ENCODE results near the gene BDH2. TPM values are rescaled to one million over a fixed set of nuclear protein-coding genes. Genes with fewer than 3 reads are reported as not detected.

BDH2 gene
- total and polyA plus RNA-seq, 2 experiments from 2014 or later, result 36.5 to 73.9 TPM

DNA sequence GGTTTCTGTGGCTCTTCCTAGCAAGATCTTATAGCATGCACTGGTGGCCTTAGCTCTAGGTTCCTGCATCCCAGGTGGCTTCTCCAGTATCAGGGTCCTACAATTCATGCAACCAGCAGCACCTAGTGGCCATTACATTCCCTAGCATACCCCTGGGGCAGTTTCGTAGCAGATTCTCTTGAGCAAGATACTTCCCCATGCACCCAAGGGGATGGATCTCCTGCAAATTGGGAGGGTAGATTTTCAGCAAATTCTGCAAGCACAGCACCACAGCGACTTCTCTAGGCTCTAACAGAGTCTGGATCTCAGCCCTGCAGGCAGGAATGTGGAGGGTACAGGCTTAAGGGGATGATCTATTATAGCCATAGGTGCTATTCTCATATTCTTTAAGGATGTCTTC lies 67.1 kb downstream of the BDH2 start:
- DNase-seq (ENCODE audit: low spot score), result peak; percentile 93

More for the DNA sequence above, 67.1 kb downstream of the BDH2 start:
- Mint-ChIP-seq H3K36me3 (ENCODE audit: low read depth) (no peaks in the 10 kb centered on the region), H3K27ac (no peak overlapping the region), H3K27me3 (ENCODE audit: insufficient read depth, low read depth, poor library complexity) (no peaks in the 10 kb centered on the region), H3K4me3 (no peak overlapping the region), H3K4me1 (no peaks in the 10 kb centered on the region), H3K9me3 (no peaks in the 10 kb centered on the region)
- no peaks in the 10 kb centered on the region for H3K36me3 ChIP-seq (ENCODE audit: insufficient read depth)
- H4K20me1 ChIP-seq (replicated peaks; ENCODE audit: insufficient read depth), result no peaks in the 10 kb centered on the region
- peak; percentile 100 for ATAC-seq
- TF ChIP-seq STAT1 (IDR thresholded peaks at IDR 0.05; ENCODE audit: unreplicated experiment) (no peak), CREB1 (CRISPR knock-in tag; IDR thresholded peaks at IDR 0.05; ENCODE audit: low read depth) (peak; percentile 5; the same call in 1 of the 2 replicates)
- TF ChIP-seq, protein P1, sequence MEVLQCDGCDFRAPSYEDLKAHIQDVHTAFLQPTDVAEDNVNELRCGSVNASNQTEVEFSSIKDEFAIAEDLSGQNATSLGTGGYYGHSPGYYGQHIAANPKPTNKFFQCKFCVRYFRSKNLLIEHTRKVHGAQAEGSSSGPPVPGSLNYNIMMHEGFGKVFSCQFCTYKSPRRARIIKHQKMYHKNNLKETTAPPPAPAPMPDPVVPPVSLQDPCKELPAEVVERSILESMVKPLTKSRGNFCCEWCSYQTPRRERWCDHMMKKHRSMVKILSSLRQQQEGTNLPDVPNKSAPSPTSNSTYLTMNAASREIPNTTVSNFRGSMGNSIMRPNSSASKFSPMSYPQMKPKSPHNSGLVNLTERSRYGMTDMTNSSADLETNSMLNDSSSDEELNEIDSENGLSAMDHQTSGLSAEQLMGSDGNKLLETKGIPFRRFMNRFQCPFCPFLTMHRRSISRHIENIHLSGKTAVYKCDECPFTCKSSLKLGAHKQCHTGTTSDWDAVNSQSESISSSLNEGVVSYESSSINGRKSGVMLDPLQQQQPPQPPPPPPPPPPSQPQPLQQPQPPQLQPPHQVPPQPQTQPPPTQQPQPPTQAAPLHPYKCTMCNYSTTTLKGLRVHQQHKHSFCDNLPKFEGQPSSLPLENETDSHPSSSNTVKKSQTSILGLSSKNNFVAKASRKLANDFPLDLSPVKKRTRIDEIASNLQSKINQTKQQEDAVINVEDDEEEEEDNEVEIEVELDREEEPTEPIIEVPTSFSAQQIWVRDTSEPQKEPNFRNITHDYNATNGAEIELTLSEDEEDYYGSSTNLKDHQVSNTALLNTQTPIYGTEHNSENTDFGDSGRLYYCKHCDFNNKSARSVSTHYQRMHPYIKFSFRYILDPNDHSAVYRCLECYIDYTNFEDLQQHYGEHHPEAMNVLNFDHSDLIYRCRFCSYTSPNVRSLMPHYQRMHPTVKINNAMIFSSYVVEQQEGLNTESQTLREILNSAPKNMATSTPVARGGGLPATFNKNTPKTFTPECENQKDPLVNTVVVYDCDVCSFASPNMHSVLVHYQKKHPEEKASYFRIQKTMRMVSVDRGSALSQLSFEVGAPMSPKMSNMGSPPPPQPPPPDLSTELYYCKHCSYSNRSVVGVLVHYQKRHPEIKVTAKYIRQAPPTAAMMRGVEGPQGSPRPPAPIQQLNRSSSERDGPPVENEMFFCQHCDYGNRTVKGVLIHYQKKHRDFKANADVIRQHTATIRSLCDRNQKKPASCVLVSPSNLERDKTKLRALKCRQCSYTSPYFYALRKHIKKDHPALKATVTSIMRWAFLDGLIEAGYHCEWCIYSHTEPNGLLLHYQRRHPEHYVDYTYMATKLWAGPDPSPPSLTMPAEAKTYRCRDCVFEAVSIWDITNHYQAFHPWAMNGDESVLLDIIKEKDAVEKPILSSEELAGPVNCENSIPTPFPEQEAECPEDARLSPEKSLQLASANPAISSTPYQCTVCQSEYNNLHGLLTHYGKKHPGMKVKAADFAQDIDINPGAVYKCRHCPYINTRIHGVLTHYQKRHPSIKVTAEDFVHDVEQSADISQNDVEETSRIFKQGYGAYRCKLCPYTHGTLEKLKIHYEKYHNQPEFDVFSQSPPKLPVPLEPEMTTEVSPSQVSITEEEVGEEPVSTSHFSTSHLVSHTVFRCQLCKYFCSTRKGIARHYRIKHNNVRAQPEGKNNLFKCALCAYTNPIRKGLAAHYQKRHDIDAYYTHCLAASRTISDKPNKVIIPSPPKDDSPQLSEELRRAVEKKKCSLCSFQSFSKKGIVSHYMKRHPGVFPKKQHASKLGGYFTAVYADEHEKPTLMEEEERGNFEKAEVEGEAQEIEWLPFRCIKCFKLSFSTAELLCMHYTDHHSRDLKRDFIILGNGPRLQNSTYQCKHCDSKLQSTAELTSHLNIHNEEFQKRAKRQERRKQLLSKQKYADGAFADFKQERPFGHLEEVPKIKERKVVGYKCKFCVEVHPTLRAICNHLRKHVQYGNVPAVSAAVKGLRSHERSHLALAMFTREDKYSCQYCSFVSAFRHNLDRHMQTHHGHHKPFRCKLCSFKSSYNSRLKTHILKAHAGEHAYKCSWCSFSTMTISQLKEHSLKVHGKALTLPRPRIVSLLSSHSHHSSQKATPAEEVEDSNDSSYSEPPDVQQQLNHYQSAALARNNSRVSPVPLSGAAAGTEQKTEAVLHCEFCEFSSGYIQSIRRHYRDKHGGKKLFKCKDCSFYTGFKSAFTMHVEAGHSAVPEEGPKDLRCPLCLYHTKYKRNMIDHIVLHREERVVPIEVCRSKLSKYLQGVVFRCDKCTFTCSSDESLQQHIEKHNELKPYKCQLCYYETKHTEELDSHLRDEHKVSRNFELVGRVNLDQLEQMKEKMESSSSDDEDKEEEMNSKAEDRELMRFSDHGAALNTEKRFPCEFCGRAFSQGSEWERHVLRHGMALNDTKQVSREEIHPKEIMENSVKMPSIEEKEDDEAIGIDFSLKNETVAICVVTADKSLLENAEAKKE (CRISPR knock-in tag; IDR thresholded peaks at IDR 0.05), result peak; percentile 49; the same call in 1 of the 2 replicates
- TF ChIP-seq, protein P2, sequence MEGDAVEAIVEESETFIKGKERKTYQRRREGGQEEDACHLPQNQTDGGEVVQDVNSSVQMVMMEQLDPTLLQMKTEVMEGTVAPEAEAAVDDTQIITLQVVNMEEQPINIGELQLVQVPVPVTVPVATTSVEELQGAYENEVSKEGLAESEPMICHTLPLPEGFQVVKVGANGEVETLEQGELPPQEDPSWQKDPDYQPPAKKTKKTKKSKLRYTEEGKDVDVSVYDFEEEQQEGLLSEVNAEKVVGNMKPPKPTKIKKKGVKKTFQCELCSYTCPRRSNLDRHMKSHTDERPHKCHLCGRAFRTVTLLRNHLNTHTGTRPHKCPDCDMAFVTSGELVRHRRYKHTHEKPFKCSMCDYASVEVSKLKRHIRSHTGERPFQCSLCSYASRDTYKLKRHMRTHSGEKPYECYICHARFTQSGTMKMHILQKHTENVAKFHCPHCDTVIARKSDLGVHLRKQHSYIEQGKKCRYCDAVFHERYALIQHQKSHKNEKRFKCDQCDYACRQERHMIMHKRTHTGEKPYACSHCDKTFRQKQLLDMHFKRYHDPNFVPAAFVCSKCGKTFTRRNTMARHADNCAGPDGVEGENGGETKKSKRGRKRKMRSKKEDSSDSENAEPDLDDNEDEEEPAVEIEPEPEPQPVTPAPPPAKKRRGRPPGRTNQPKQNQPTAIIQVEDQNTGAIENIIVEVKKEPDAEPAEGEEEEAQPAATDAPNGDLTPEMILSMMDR (conservative IDR thresholded peaks at IDR 0.05; ENCODE audit: low read depth in 2 of 2), result peak; percentile 78 to 96
- H3K79me2 ChIP-seq (replicated peaks; ENCODE audit: insufficient read depth), result no peaks in the 10 kb centered on the region
- no peaks in the 10 kb centered on the region for H3K9me2 ChIP-seq (ENCODE audit: insufficient read depth)
- no peak overlapping the region for H2AFZ ChIP-seq
- no peaks in the 10 kb centered on the region for H3F3A ChIP-seq (replicated peaks; ENCODE audit: low read depth)
- no peak overlapping the region for H3K4me2 ChIP-seq
- H3K4me1 ChIP-seq (ENCODE audit: insufficient read depth), result no peaks in the 10 kb centered on the region
- H3K27ac ChIP-seq (ENCODE audit: low read depth), result no peak overlapping the region
- H3K27me3 ChIP-seq (ENCODE audit: insufficient read depth), result no peaks in the 10 kb centered on the region
- H3K4me3 ChIP-seq, result no peak overlapping the region
